HCT116 (cell line): ENCODE data around the gene ZNF790. TPM values are rescaled to one million over a fixed set of nuclear protein-coding genes. Genes with fewer than 3 reads are reported as not detected.

ENCODE experiments used
- ATAC-seq: fragments of 200-7000 bp; cut with Tn5 transposase; 2 replicates; pipeline ENCODE4 v1.9.1; 2020; ENCODE audit warnings: mild to moderate bottlenecking, moderate library complexity
- BruUV-seq: library from RNA; stranded (reverse); fragments of 400-500 nt; replicated peaks from 2 replicates; lab custom pipeline; 2021; lab: Mats Ljungman, UMichigan
- CTCF ChIA-PET: fragments of 300-600 bp; sonication (Branson Sonifier 250); formaldehyde crosslinking; loops from one replicate; lab custom pipeline; 2021; ENCODE audit warnings: antibody characterized with exemption; lab: Charles Lee
- POLR2A ChIA-PET: fragments of 300-600, 350-600 bp; sonication (Branson Sonifier 250); formaldehyde crosslinking; loops from one replicate; lab custom pipeline; 2021; ENCODE audit warnings: antibody characterized with exemption; lab: Charles Lee
- RAD21 ChIA-PET, 2 experiments: fragments of 300-600 bp; sonication (Branson Sonifier 250); formaldehyde crosslinking; loops; one replicate each; lab custom pipeline; 2023; ENCODE audit warnings: low total read pairs in 2 of 2; ENCODE audit not compliant: uncharacterized antibody in 2 of 2, unreplicated experiment in 2 of 2, low non-redundant PET in 1 of 2; lab: Charles Lee
- DNase-seq: peaks from one replicate; pipeline ENCODE4 v3.0.0-alpha.2; 2010; ENCODE audit warnings: low read depth, low spot score
- H2AFZ ChIP-seq: fragments of 200-600 bp; shearing (Covaris generic), sonication (generic); 2 replicates; pipeline ENCODE4 v1.6.1; 2017; ENCODE audit warnings: low read depth, mixed run types, mixed read lengths, antibody characterized with exemption, low read length; ENCODE audit not compliant: poor library complexity, severe bottlenecking
- H3K27ac ChIP-seq: 2 replicates; pipeline ENCODE4 v1.5.1; 2012; ENCODE audit warnings: low read depth, low read length
- H3K27me3 ChIP-seq: fragments of 200-600 bp; sonication (generic); 2 replicates; pipeline ENCODE4 v1.6.1; 2016; ENCODE audit warnings: mixed run types, low read length, mixed read lengths; ENCODE audit not compliant: insufficient read depth
- H3K36me3 ChIP-seq, 2 experiments: fragments of 200-500 bp in 1 of 2; fragments of 200-600 bp in 1 of 2; sonication (Bioruptor generic) in 1 of 2; sonication (generic) in 1 of 2; 2 replicates each; pipeline versions ENCODE4 v1.5.1 to v1.6.1; 2014 to 2016; ENCODE audit warnings: low read length in 2 of 2, inconsistent platforms in 1 of 2, mixed read lengths in 1 of 2, mixed run types in 1 of 2; ENCODE audit not compliant: insufficient read depth in 2 of 2, control insufficient read depth in 1 of 2
- H3K4me1 ChIP-seq, 2 experiments: fragments of 200-600 bp in 1 of 2; sonication (generic) in 1 of 2; 2 replicates each; pipeline versions ENCODE4 v1.5.1 to v1.6.1; 2012 to 2017; ENCODE audit warnings: low read length in 2 of 2, inconsistent platforms in 1 of 2, mild to moderate bottlenecking in 1 of 2, mixed read lengths in 1 of 2, mixed run types in 1 of 2, moderate library complexity in 1 of 2; ENCODE audit not compliant: insufficient read depth in 2 of 2, control insufficient read depth in 1 of 2
- H3K4me2 ChIP-seq: fragments of 200-600 bp; sonication (generic); 2 replicates; pipeline ENCODE4 v1.6.1; 2017; ENCODE audit warnings: mixed run types, low read length, mixed read lengths
- H3K4me3 ChIP-seq, 2 experiments: fragments of 200-600 bp in 1 of 2; sonication (generic) in 1 of 2; replicated peaks in 1 of 2; 2 replicates each; pipeline ENCODE4 v1.5.1; 2011 to 2016; ENCODE audit warnings: low read length in 2 of 2, control low read depth in 1 of 2, low read depth in 1 of 2, mild to moderate bottlenecking in 1 of 2, mixed read lengths in 1 of 2, mixed run types in 1 of 2
- H3K79me2 ChIP-seq: fragments of 200-600 bp; sonication (generic); 2 replicates; pipeline ENCODE4 v1.6.1; 2017; ENCODE audit warnings: mild to moderate bottlenecking, mixed run types, low read length, moderate library complexity, mixed read lengths; ENCODE audit not compliant: insufficient read depth
- H3K9ac ChIP-seq: fragments of 200-600 bp; sonication (generic); 2 replicates; pipeline ENCODE4 v1.6.1; 2016; ENCODE audit warnings: low read length, mixed read lengths
- H3K9me2 ChIP-seq: fragments of 200-600 bp; sonication (generic), shearing (Covaris generic); 2 replicates; pipeline ENCODE4 v1.6.1; 2017; ENCODE audit warnings: mixed run types, mild to moderate bottlenecking, moderate library complexity; ENCODE audit not compliant: insufficient read depth
- H3K9me3 ChIP-seq, 2 experiments: fragments of 200-500 bp in 1 of 2; fragments of 200-600 bp in 1 of 2; sonication (Bioruptor generic) in 1 of 2; sonication (generic) in 1 of 2; 2 replicates each; pipeline ENCODE4 v1.6.1; 2014 to 2017; ENCODE audit warnings: low read length in 2 of 2, mixed read lengths in 2 of 2, inconsistent platforms in 1 of 2, low read depth in 1 of 2, mild to moderate bottlenecking in 1 of 2, mixed run types in 1 of 2, moderate library complexity in 1 of 2; ENCODE audit not compliant: control insufficient read depth in 1 of 2, insufficient read depth in 1 of 2
- H4K20me1 ChIP-seq: fragments of 200-600 bp; sonication (generic), shearing (Covaris generic); 2 replicates; pipeline ENCODE4 v1.6.1; 2017; ENCODE audit warnings: mixed run types, mild to moderate bottlenecking, moderate library complexity; ENCODE audit not compliant: insufficient read depth
- CEBPB ChIP-seq: IDR thresholded peaks from 2 replicates; pipeline ENCODE4 v1.6.1; 2012; ENCODE audit warnings: low read depth
- EGR1 ChIP-seq: IDR thresholded peaks from 2 replicates; pipeline ENCODE4 v1.6.1; 2012; ENCODE audit warnings: low read depth
- ELF1 ChIP-seq: IDR thresholded peaks from 2 replicates; pipeline ENCODE4 v1.6.1; 2012; ENCODE audit warnings: low read depth, borderline replicate concordance
- EZH2 ChIP-seq: fragments of 200-600 bp; sonication (generic); IDR thresholded peaks from 2 replicates; pipeline ENCODE4 v1.6.1; 2017; ENCODE audit warnings: antibody characterized with exemption, mixed run types
- EZH2phosphoT487 ChIP-seq: fragments of 200-600 bp; IDR thresholded peaks from 2 replicates; pipeline ENCODE4 v1.6.1; 2018; ENCODE audit warnings: antibody characterized with exemption, borderline replicate concordance
- FOSL1 ChIP-seq: IDR thresholded peaks from 2 replicates; pipeline ENCODE4 v1.6.1; 2012; ENCODE audit warnings: low read depth
- JUND ChIP-seq: IDR thresholded peaks from 2 replicates; pipeline ENCODE4 v1.6.1; 2012
- POLR2AphosphoS5 ChIP-seq: IDR thresholded peaks from 2 replicates; pipeline ENCODE4 v1.6.1; 2011; ENCODE audit warnings: mild to moderate bottlenecking, low read depth, low read length, moderate library complexity
- RAD21 ChIP-seq: IDR thresholded peaks from 2 replicates; pipeline ENCODE4 v1.6.1; 2012; ENCODE audit warnings: low read depth, mild to moderate bottlenecking
- SIN3A ChIP-seq: IDR thresholded peaks from 2 replicates; pipeline ENCODE4 v1.6.1; 2012; ENCODE audit warnings: low read depth
- SP1 ChIP-seq: IDR thresholded peaks from 2 replicates; pipeline ENCODE4 v1.6.1; 2012; ENCODE audit warnings: low read depth
- ZFX ChIP-seq: fragments of 450-650 bp; IDR thresholded peaks from 2 replicates; pipeline ENCODE4 v1.6.1; 2017
- ZNF274 ChIP-seq: fragments of 200-500 bp; sonication (Bioruptor generic); IDR thresholded peaks from 2 replicates; pipeline ENCODE4 v1.6.1; 2014; ENCODE audit warnings: mild to moderate bottlenecking, low read depth, low read length, inconsistent platforms
- intact Hi-C: fragments of 100-400 bp; cut with micrococcal nuclease; formaldehyde crosslinking; loops from 2 replicates; pipeline ENCODE4 v1.10.0; 2022
- total RNA-seq: library from RNA; stranded (reverse); gene quantifications from one replicate; pipeline ENCODE4 v1.2.1, GENCODE V29; 2021; ENCODE audit not compliant: unreplicated experiment
- TF ChIP-seq, protein P1 (sequence below), 3 experiments: fragments of 200-600 bp in 1 of 3; sonication (generic) in 1 of 3; IDR thresholded peaks in 2 of 3; conservative IDR thresholded peaks in 1 of 3; 2 replicates each; pipeline ENCODE4 v1.5.1; 2012 to 2017; ENCODE audit warnings: low read depth in 2 of 3, low read length in 2 of 3, antibody characterized with exemption in 1 of 3, borderline replicate concordance in 1 of 3, control low read depth in 1 of 3, mild to moderate bottlenecking in 1 of 3, mixed read lengths in 1 of 3, mixed run types in 1 of 3, moderate library complexity in 1 of 3; ENCODE audit not compliant: insufficient read depth in 1 of 3
- TF ChIP-seq, protein P2 (sequence below): IDR thresholded peaks from 2 replicates; pipeline ENCODE4 v1.6.1; 2012; ENCODE audit warnings: low read depth
- TF ChIP-seq, protein P3 (sequence below): IDR thresholded peaks from 2 replicates; pipeline ENCODE4 v1.6.1; 2012
- TF ChIP-seq, protein P4 (sequence below): IDR thresholded peaks from 2 replicates; pipeline ENCODE4 v1.6.1; 2011; ENCODE audit warnings: mild to moderate bottlenecking, low read length, moderate library complexity; ENCODE audit not compliant: insufficient replicate concordance; ENCODE audit errors: extremely low read depth

The ZNF790 gene
- total RNA-seq, 1 experiment from 2014 or later, result 0.32 TPM

DNA sequence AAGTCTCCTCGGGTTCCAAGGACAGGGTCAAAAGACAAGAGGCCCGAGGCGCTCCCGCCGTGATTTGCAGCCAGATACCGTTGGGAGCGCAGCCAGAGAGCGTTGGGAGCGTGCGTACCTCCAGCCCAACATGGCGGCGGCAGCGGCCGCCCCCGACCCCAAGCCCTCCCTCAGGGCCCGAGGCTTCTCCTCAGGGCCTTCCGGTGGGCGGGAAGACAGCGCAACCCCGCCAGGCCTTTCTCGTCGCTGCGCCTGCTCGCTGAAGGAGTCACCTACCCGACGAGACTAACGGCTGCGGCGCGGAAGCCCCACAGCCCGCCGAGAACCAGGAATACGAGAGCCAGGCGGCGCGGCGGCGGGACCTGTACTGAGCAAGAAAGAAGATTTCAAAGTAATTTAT, 62.4 kb downstream of the ZNF790 start (continued):
- TF ChIP-seq, protein P1, sequence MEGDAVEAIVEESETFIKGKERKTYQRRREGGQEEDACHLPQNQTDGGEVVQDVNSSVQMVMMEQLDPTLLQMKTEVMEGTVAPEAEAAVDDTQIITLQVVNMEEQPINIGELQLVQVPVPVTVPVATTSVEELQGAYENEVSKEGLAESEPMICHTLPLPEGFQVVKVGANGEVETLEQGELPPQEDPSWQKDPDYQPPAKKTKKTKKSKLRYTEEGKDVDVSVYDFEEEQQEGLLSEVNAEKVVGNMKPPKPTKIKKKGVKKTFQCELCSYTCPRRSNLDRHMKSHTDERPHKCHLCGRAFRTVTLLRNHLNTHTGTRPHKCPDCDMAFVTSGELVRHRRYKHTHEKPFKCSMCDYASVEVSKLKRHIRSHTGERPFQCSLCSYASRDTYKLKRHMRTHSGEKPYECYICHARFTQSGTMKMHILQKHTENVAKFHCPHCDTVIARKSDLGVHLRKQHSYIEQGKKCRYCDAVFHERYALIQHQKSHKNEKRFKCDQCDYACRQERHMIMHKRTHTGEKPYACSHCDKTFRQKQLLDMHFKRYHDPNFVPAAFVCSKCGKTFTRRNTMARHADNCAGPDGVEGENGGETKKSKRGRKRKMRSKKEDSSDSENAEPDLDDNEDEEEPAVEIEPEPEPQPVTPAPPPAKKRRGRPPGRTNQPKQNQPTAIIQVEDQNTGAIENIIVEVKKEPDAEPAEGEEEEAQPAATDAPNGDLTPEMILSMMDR (IDR thresholded peaks at IDR 0.05 in 2 of 3, conservative IDR thresholded peaks at IDR 0.05 in 1 of 3; ENCODE audit: borderline replicate concordance in 1 of 3, insufficient read depth in 1 of 3, low read depth in 2 of 3, low read length in 2 of 3), result no peak
- TF ChIP-seq, protein P2, sequence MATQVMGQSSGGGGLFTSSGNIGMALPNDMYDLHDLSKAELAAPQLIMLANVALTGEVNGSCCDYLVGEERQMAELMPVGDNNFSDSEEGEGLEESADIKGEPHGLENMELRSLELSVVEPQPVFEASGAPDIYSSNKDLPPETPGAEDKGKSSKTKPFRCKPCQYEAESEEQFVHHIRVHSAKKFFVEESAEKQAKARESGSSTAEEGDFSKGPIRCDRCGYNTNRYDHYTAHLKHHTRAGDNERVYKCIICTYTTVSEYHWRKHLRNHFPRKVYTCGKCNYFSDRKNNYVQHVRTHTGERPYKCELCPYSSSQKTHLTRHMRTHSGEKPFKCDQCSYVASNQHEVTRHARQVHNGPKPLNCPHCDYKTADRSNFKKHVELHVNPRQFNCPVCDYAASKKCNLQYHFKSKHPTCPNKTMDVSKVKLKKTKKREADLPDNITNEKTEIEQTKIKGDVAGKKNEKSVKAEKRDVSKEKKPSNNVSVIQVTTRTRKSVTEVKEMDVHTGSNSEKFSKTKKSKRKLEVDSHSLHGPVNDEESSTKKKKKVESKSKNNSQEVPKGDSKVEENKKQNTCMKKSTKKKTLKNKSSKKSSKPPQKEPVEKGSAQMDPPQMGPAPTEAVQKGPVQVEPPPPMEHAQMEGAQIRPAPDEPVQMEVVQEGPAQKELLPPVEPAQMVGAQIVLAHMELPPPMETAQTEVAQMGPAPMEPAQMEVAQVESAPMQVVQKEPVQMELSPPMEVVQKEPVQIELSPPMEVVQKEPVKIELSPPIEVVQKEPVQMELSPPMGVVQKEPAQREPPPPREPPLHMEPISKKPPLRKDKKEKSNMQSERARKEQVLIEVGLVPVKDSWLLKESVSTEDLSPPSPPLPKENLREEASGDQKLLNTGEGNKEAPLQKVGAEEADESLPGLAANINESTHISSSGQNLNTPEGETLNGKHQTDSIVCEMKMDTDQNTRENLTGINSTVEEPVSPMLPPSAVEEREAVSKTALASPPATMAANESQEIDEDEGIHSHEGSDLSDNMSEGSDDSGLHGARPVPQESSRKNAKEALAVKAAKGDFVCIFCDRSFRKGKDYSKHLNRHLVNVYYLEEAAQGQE, result no peak
- TF ChIP-seq JUND, result no peak

DNA sequence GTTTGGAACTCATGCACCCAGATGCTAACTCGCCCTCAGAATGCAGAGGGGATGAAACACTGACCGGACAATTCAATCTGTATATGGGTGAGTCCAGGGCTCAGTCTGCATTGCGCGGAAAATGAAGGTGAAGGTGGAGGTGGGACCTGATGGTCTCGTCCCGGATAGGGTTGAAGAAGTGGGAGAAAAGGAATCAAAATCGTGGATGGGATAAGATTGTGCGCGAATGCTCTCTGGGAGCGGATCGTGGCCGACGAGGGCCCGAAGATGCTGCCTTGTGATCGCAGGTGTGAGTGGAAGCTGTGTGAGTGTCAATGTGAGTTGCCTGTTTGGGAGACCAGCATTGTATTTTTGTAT, 65.0 kb downstream of the ZNF790 start:
- peak; percentile 30; the same call in 1 of the 2 replicates for ATAC-seq
- H3K79me2 ChIP-seq, result no peaks in the 10 kb centered on the region
- H3K4me2 ChIP-seq, result peak overlapping the region; percentile 68
- H3K9me2 ChIP-seq, result no peaks in the 10 kb centered on the region
- H3K27me3 ChIP-seq, result no peaks in the 10 kb centered on the region
- TF ChIP-seq JUND, result no peak
- no peak for TF ChIP-seq SIN3A
- TF ChIP-seq, protein P3, sequence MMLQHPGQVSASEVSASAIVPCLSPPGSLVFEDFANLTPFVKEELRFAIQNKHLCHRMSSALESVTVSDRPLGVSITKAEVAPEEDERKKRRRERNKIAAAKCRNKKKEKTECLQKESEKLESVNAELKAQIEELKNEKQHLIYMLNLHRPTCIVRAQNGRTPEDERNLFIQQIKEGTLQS, result no peak
- no peak for TF ChIP-seq RAD21
- TF ChIP-seq SP1, result no peak
- TF ChIP-seq POLR2AphosphoS5, result no peak
- TF ChIP-seq, protein P4, sequence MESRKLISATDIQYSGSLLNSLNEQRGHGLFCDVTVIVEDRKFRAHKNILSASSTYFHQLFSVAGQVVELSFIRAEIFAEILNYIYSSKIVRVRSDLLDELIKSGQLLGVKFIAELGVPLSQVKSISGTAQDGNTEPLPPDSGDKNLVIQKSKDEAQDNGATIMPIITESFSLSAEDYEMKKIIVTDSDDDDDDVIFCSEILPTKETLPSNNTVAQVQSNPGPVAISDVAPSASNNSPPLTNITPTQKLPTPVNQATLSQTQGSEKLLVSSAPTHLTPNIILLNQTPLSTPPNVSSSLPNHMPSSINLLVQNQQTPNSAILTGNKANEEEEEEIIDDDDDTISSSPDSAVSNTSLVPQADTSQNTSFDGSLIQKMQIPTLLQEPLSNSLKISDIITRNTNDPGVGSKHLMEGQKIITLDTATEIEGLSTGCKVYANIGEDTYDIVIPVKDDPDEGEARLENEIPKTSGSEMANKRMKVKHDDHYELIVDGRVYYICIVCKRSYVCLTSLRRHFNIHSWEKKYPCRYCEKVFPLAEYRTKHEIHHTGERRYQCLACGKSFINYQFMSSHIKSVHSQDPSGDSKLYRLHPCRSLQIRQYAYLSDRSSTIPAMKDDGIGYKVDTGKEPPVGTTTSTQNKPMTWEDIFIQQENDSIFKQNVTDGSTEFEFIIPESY, result no peak
- TF ChIP-seq FOSL1, result no peak
- no peak for TF ChIP-seq ZNF274
- no peak for TF ChIP-seq ZFX
- TF ChIP-seq ELF1, result no peak
- no peak for TF ChIP-seq EZH2
- no peak for TF ChIP-seq EZH2phosphoT487
- no peak for TF ChIP-seq CEBPB
- no peak for TF ChIP-seq EGR1
- intact Hi-C loops, result no loop called here
- peaks cover 8 to 14% of the 10 kb centered on the region in 2 experiments; a peak in 2 of 4 replicates for H3K9me3 ChIP-seq
- no peak overlapping the region for H3K27ac ChIP-seq
- H4K20me1 ChIP-seq, result no peaks in the 10 kb centered on the region
- CTCF ChIA-PET, result no interaction called here
- DNase-seq, result no peak
- BruUV-seq, result no TSS peak
- POLR2A ChIA-PET, result no interaction called here
- RAD21 ChIA-PET, result no interaction called here
- peak overlapping the region in 1 of 2 experiments; percentile 59; a peak in 2 of 4 replicates for H3K4me3 ChIP-seq
- H3K36me3 ChIP-seq, result no peaks in the 10 kb centered on the region
- no peaks in the 10 kb centered on the region for H3K4me1 ChIP-seq
- no peak overlapping the region for H2AFZ ChIP-seq
- no peak overlapping the region for H3K9ac ChIP-seq
